Hypothalamus (tissue), 51 donors: ENCODE measurements around the gene DPYD.

Source experiments
- DNase-seq, 51 donors: peaks; one replicate each; lab custom pipeline; 2025; lab: John Stamatoyannopoulos, UW

Gene DPYD

GRCh38 chr1:97909266-97909665 lies 11.6 kb downstream of the DPYD start:
- DNase-seq = no peak

DNA sequence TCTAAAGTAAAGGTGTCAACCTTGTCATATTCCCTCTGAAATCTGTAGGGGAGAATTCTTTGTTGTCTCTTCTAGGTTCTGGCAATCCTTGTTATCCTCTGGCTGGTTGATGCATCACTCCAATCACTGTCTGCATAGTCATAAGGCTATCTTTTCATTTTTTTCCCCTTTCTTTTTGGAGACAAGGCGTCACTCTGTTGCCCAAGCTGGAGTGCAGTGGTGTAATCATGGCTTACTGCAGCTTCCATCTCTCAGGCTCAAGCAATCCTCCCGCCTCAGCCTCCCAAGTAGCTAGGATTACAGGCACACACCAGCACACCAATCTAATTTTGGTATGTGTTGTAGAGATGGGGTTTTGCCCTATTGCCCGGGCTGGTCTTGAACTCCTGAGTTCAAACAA lies 12.9 kb downstream of the DPYD start:
- no peak for DNase-seq

GRCh38 chr1:97906567-97907241 lies 14.1 kb downstream of the DPYD start:
- DNase-seq = peak in 4 of 51 donors; percentile 2 to 18 (median 8)

DNA sequence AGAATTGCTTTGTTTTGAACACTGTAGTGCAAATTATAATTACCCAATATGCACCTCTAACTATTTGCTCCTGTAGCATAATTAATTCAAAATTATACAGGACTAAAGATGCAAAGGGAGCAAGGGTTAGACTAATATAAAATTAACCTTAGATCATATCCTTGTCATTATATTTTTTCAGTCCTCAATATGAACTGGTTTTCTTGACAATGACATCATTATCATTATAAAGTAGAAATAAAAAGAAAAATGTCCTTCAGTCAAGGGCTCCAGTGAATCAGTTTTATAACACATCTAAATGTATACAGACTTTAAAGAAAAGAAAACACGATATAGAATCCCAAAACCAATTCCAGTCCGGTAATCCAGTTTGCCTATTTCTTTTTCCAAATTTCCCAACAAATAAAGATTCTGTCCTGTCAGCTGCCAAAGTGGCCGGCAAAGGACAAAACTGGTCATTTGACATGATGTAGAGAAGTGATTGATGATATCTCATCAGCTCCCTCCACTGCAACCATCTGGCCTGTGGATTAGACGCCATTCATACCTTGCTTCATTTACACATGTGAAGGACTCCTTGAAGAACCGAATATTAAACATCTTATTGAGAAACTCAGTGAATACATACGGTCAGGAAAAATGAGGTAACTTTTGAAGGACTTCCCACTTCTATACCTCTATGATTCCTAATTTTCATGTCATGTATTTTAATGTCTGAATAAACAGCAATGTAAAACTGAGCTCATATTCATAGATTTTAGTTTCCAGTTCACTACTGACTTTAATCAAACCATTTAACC lies 15.5 kb downstream of the DPYD start:
- DNase-seq = no peak

GRCh38 chr1:97904534-97904933 lies 16.3 kb downstream of the DPYD start:
- no peak for DNase-seq

GRCh38 chr1:97903626-97904025 lies 17.2 kb downstream of the DPYD start:
- DNase-seq = no peak

DNA sequence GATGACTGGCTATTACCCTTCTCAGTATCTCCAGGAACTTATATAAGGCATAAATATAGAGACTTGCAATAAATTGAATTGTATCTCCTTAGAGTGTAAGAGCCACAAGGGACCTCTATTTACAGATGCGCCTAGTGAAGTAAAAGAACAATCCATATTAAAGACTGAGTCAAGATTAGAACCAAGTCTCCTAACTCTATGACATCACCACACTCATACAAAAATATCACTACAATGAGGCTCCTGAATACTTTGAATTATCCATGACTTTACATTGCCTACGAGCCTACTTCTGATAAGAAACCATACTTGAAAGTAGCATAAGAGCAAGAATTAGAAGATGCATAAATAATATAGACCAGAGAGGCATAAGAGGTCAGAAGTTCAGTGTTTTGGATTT lies 18.8 kb downstream of the DPYD start:
- DNase-seq = no peak

- DNase-seq = no peak
Measured at GRCh38 chr1:97901017-97901658, 19.7 kb downstream of the DPYD start.

DNA sequence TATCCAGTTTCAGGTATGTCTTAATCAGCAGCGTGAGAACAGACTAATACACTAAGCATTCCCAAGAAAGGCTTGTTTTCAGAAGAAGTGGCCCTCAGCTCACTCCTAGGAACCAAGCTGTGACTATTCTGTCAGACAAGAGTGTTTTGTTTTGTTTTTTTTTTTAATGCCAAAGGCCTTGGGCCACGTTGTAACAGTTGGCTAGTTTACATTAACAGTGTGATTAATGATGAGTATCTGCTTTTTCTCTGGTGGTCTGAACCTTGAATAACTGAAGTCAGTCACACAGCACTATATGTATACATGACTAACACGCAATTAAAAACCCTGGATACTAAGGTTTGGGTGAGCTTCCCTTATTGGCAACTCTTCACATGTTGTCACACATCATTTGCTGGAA lies 21.9 kb downstream of the DPYD start:
- DNase-seq = no peak

DNA sequence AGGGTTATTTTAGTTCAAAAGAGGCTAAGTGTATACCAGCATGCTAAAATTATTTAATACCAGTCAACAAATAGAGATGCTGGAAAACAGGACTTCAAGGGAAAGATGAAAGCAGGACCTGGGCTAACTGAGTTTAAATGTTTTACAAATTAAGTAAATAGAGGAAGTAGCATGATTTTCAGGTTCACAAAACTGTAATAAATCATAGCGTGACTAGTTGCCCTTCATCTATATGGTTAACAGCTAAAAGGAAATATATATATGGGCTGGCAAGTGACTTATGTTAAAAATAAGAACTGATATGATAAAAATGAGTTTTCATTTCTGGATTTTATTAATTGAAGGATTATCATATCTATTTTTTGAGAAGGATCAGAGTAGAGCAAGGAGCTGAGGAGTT lies 25.6 kb downstream of the DPYD start:
- DNase-seq = no peak

GRCh38 chr1:97893844-97894243 lies 27.0 kb downstream of the DPYD start:
- DNase-seq = no peak

DNA sequence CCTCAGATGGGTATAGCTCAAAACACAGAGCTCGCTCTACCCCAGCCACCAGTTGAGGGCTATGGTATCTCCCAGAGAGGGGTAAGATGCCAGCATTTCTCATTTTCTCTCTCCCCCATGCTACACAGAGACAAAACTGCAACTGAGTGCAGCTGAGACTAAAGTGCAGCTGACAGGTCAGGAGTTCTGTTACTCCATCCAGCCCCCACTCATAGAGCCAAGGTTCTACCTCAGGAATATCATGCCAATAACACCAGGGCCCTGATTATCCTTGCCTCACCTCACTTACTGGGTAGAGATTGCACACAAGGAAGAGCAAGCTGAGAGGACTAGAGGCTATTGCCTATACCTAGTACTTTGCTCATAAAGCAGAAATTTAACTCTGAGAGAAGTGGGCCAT lies 34.6 kb downstream of the DPYD start:
- no peak for DNase-seq

GRCh38 chr1:97883823-97884222 lies 37.0 kb downstream of the DPYD start:
- no peak for DNase-seq

DNA sequence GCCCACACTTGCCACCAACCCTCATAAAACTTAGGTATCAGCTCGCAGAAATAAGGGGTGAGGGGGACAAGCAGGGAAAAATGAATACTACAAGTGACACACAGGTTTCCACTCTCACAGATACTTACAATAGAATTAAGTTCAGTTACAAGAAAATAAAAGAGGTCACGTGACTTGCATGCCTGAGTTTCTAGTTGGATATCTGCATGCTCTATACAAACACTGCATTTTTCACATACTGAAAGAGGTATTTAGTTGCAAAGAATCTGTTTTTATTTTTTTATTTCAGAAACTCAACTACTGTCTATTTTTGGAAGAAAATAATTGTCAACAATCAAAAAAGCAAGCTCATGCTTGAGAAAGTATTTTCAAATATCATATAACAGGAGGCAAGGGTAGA lies 43.5 kb downstream of the DPYD start:
- no peak for DNase-seq

DNA sequence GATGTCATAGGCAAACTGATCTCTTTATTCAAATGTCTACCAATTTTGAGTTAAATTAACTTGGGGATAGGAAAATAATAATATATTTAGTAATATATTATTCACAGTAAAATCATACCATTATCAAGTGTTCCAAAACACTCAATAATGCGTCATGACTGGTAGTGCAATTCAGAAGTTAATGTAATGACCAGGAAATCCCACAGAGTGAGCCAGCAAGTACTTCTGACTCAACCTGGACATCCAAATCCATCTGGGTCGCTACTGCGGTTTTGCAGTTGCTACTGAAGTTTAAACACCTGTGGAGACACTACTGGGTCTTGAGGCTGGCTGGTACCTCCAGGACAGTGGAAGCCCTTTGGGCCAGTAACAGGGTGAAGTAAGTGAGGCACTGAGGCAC lies 44.8 kb downstream of the DPYD start:
- DNase-seq = no peak

DNA sequence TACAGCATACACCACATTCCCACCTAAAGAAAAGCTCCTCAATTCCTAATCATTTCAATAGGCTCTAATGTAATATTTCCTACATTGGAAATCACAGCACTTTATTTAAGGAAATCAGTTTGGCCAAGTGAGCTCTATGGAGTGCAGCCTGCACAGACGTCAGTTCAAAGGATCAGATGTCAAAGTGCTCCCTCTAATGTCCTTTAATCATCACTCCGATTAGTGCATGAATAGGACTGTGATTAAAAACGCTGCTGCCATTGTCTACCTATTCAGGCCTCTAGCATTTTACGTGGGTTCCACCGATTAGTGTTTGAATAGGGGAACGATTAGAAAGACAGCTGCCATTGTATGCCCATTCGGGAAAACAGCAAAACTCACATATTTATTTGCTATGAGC lies 50.2 kb downstream of the DPYD start:
- no peak for DNase-seq

DNA sequence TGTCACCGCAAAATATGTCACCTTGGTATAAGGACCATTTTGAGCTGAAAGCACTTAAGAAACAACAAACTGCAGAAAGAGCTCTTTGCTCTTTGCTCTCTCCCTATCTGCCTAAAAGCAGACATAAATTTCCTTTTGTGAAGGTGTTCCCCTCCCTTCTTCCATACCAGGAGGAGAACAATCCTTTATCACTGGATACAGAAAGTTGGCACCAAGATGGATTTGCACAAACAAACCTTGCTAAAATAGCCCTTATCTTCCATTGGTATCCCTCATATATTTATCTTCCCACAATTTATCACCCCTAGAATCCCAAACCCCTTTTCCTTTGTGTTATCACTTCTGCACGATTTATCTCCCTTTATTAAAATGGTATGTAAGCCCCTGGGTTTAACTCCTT lies 51.4 kb downstream of the DPYD start:
- no peak for DNase-seq

- DNase-seq = no peak
Measured at GRCh38 chr1:97867127-97867526, 53.7 kb downstream of the DPYD start.

- no peak for DNase-seq
Measured at GRCh38 chr1:97864615-97865014, 56.2 kb downstream of the DPYD start.

DNA sequence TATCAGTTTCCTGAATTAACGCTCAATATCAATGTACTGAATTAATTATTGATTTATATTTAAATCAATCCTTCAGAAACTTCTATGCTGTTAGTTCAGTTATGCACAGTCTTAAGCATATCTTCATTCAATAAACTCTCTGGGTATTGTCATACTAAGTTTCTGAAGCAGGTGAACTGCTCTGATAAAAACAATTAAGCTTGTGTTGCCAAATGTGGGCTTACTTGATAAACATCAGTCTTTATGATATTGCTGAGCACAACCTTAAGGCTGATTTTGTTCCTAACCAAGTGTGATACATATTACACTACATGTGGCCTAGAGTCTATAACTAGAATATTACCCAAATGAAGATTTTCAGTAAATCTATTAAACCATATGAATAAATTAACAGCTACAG lies 67.6 kb downstream of the DPYD start:
- no peak for DNase-seq

- no peak for DNase-seq
Measured at GRCh38 chr1:97849345-97850340, 71.2 kb downstream of the DPYD start.
